Fibroblast of the conjunctiva (primary cell): Measurements from ENCODE around the gene AGTPBP1.

Source experiments
- DNase-seq: peaks from one replicate; pipeline ENCODE4 v3.0.0-alpha.2; 2010; ENCODE audit warnings: low read depth

The AGTPBP1 gene

GRCh38 chr9:85534340-85534739 lies 207.4 kb downstream of the AGTPBP1 start:
- DNase-seq: no peak

- DNase-seq: no peak
Observed at GRCh38 chr9:85533538-85533937, 208.2 kb downstream of the AGTPBP1 start.

GRCh38 chr9:85530721-85531120 lies 211.0 kb downstream of the AGTPBP1 start:
- no peak for DNase-seq

- DNase-seq: no peak
Observed at GRCh38 chr9:85528607-85529006, 213.1 kb downstream of the AGTPBP1 start.

- no peak for DNase-seq
Observed at GRCh38 chr9:85528142-85528541, 213.6 kb downstream of the AGTPBP1 start.

GRCh38 chr9:85527331-85528020 lies 214.3 kb downstream of the AGTPBP1 start:
- DNase-seq: no peak

GRCh38 chr9:85524531-85524930 lies 217.2 kb downstream of the AGTPBP1 start:
- DNase-seq: no peak

- no peak for DNase-seq
Observed at GRCh38 chr9:85523202-85523601, 218.6 kb downstream of the AGTPBP1 start.

GRCh38 chr9:85522459-85523092 lies 219.2 kb downstream of the AGTPBP1 start:
- peak; percentile 3 for DNase-seq

- DNase-seq: no peak
Observed at GRCh38 chr9:85521371-85522197, 220.2 kb downstream of the AGTPBP1 start.

- DNase-seq: no peak
Observed at GRCh38 chr9:85516976-85517637, 224.6 kb downstream of the AGTPBP1 start.

- no peak for DNase-seq
Observed at GRCh38 chr9:85516455-85516854, 225.3 kb downstream of the AGTPBP1 start.

- DNase-seq: no peak
Observed at GRCh38 chr9:85515021-85515420, 226.7 kb downstream of the AGTPBP1 start.

- no peak for DNase-seq
Observed at GRCh38 chr9:85514256-85514655, 227.5 kb downstream of the AGTPBP1 start.

- DNase-seq: no peak
Observed at GRCh38 chr9:85511746-85512145, 230.0 kb downstream of the AGTPBP1 start.

- DNase-seq: no peak
Observed at GRCh38 chr9:85510830-85511504, 230.8 kb downstream of the AGTPBP1 start.

GRCh38 chr9:85508616-85509015 lies 233.1 kb downstream of the AGTPBP1 start:
- no peak for DNase-seq

GRCh38 chr9:85505612-85506011 lies 236.1 kb downstream of the AGTPBP1 start:
- DNase-seq: no peak

- DNase-seq: no peak
Observed at GRCh38 chr9:85502815-85503655, 238.7 kb downstream of the AGTPBP1 start.

GRCh38 chr9:85501882-85502281 lies 239.9 kb downstream of the AGTPBP1 start:
- DNase-seq: no peak

- no peak for DNase-seq
Observed at GRCh38 chr9:85501456-85501855, 240.3 kb downstream of the AGTPBP1 start.
